ENCODE results near the gene WDR45B. TPM values are rescaled to one million over a fixed set of nuclear protein-coding genes. Genes with fewer than 3 reads are reported as not detected.

The WDR45B gene
- total RNA-seq, 2 experiments from 2014 or later, result 38.2 to 40.2 TPM

GRCh38 chr17:82600731-82601446 lies 47.4 kb downstream of the WDR45B start:
- Mint-ChIP-seq H3K4me1 (ENCODE audit: low read depth) (peaks cover 16% of the 10 kb centered on the region), H3K9me3 (ENCODE audit: insufficient read depth) (no peaks in the 10 kb centered on the region), H3K4me3 (no peak overlapping the region), H3K36me3 (ENCODE audit: low read depth) (peaks cover 62% of the 10 kb centered on the region), H3K27me3 (ENCODE audit: low read depth) (no peaks in the 10 kb centered on the region), H3K27ac (no peak overlapping the region)
- ATAC-seq (no peak), DNase-seq (no peak)
- CTCF ChIA-PET, result no interaction called here
- POLR2A ChIA-PET, result no interaction called here

GRCh38 chr17:82599674-82600661 lies 48.3 kb downstream of the WDR45B start:
- ChIA-PET POLR2A (no interaction called here), CTCF (no interaction called here)
- peaks cover 64% of the 10 kb centered on the region for H3K36me3 Mint-ChIP-seq (ENCODE audit: low read depth)
- peaks cover 16% of the 10 kb centered on the region for H3K4me1 Mint-ChIP-seq (ENCODE audit: low read depth)
- H3K27me3 Mint-ChIP-seq (ENCODE audit: low read depth), result no peaks in the 10 kb centered on the region
- H3K9me3 Mint-ChIP-seq (ENCODE audit: insufficient read depth), result no peaks in the 10 kb centered on the region
- no peak for ATAC-seq
- DNase-seq, result no peak
- no peak overlapping the region for H3K4me3 Mint-ChIP-seq
- no peak overlapping the region for H3K27ac Mint-ChIP-seq

GRCh38 chr17:82598256-82599119 lies 49.8 kb downstream of the WDR45B start:
- ATAC-seq, result no peak
- CTCF ChIA-PET, result no interaction called here
- H3K4me1 Mint-ChIP-seq (ENCODE audit: low read depth), result peaks cover 22% of the 10 kb centered on the region
- DNase-seq, result no peak
- POLR2A ChIA-PET, result no interaction called here
- H3K4me3 Mint-ChIP-seq, result no peak overlapping the region
- no peaks in the 10 kb centered on the region for H3K9me3 Mint-ChIP-seq (ENCODE audit: insufficient read depth)
- no peaks in the 10 kb centered on the region for H3K27me3 Mint-ChIP-seq (ENCODE audit: low read depth)
- no peak overlapping the region for H3K27ac Mint-ChIP-seq
- peaks cover 62% of the 10 kb centered on the region for H3K36me3 Mint-ChIP-seq (ENCODE audit: low read depth)

GRCh38 chr17:82596837-82597672 lies 51.2 kb downstream of the WDR45B start:
- DNase-seq (no peak), ATAC-seq (no peak)
- peaks cover 31% of the 10 kb centered on the region for H3K4me1 Mint-ChIP-seq (ENCODE audit: low read depth)
- ChIA-PET POLR2A (no interaction called here), CTCF (no interaction called here)
- H3K27ac Mint-ChIP-seq, result no peak overlapping the region
- peaks cover 54% of the 10 kb centered on the region for H3K36me3 Mint-ChIP-seq (ENCODE audit: low read depth)
- no peak overlapping the region for H3K4me3 Mint-ChIP-seq
- no peaks in the 10 kb centered on the region for H3K9me3 Mint-ChIP-seq (ENCODE audit: insufficient read depth)
- H3K27me3 Mint-ChIP-seq (ENCODE audit: low read depth), result no peaks in the 10 kb centered on the region

- peaks cover 36% of the 10 kb centered on the region for H3K4me1 Mint-ChIP-seq (ENCODE audit: low read depth)
- no peaks in the 10 kb centered on the region for H3K9me3 Mint-ChIP-seq (ENCODE audit: insufficient read depth)
- no peak overlapping the region for H3K4me3 Mint-ChIP-seq
- H3K27ac Mint-ChIP-seq, result no peak overlapping the region
- no peaks in the 10 kb centered on the region for H3K27me3 Mint-ChIP-seq (ENCODE audit: low read depth)
- POLR2A ChIA-PET, result no interaction called here
- ATAC-seq, result no peak
- peaks cover 46% of the 10 kb centered on the region for H3K36me3 Mint-ChIP-seq (ENCODE audit: low read depth)
- DNase-seq, result no peak
- CTCF ChIA-PET, result no interaction called here
These were observed 51.9 kb downstream of the WDR45B start for GRCh38 chr17:82596296-82596695.

GRCh38 chr17:82595893-82596292 lies 52.4 kb downstream of the WDR45B start:
- no peaks in the 10 kb centered on the region for H3K9me3 Mint-ChIP-seq (ENCODE audit: insufficient read depth)
- ATAC-seq (no peak), DNase-seq (no peak)
- peaks cover 42% of the 10 kb centered on the region for H3K36me3 Mint-ChIP-seq (ENCODE audit: low read depth)
- CTCF ChIA-PET, result no interaction called here
- POLR2A ChIA-PET, result no interaction called here
- H3K27ac Mint-ChIP-seq, result no peak overlapping the region
- peaks cover 38% of the 10 kb centered on the region for H3K4me1 Mint-ChIP-seq (ENCODE audit: low read depth)
- H3K27me3 Mint-ChIP-seq (ENCODE audit: low read depth), result no peaks in the 10 kb centered on the region
- no peak overlapping the region for H3K4me3 Mint-ChIP-seq

GRCh38 chr17:82594571-82594970 lies 53.7 kb downstream of the WDR45B start:
- DNase-seq (no peak), ATAC-seq (no peak)
- H3K27me3 Mint-ChIP-seq (ENCODE audit: low read depth), result no peaks in the 10 kb centered on the region
- H3K36me3 Mint-ChIP-seq (ENCODE audit: low read depth), result peaks cover 32% of the 10 kb centered on the region
- peaks cover 38% of the 10 kb centered on the region for H3K4me1 Mint-ChIP-seq (ENCODE audit: low read depth)
- peak overlapping the region; percentile 57 for H3K27ac Mint-ChIP-seq
- ChIA-PET CTCF (no interaction called here), POLR2A (no interaction called here)
- no peaks in the 10 kb centered on the region for H3K9me3 Mint-ChIP-seq (ENCODE audit: insufficient read depth)
- H3K4me3 Mint-ChIP-seq, result peak overlapping the region; percentile 68

- H3K27me3 Mint-ChIP-seq (ENCODE audit: low read depth), result no peaks in the 10 kb centered on the region
- H3K4me1 Mint-ChIP-seq (ENCODE audit: low read depth), result peaks cover 38% of the 10 kb centered on the region
- peaks cover 30% of the 10 kb centered on the region for H3K36me3 Mint-ChIP-seq (ENCODE audit: low read depth)
- CTCF ChIA-PET, result no interaction called here
- H3K4me3 Mint-ChIP-seq, result peak overlapping the region; percentile 68
- H3K9me3 Mint-ChIP-seq (ENCODE audit: insufficient read depth), result no peaks in the 10 kb centered on the region
- no peak for DNase-seq
- no peak for ATAC-seq
- peak overlapping the region; percentile 92 for H3K27ac Mint-ChIP-seq
- POLR2A ChIA-PET, result no interaction called here
These were observed 54.6 kb downstream of the WDR45B start for GRCh38 chr17:82593590-82594087.

GRCh38 chr17:82592767-82593589 lies 55.3 kb downstream of the WDR45B start:
- Mint-ChIP-seq H3K4me3 (peak overlapping the region; percentile 68), H3K36me3 (ENCODE audit: low read depth) (peaks cover 32% of the 10 kb centered on the region), H3K4me1 (ENCODE audit: low read depth) (peaks cover 38% of the 10 kb centered on the region), H3K27me3 (ENCODE audit: low read depth) (no peaks in the 10 kb centered on the region), H3K9me3 (ENCODE audit: insufficient read depth) (no peaks in the 10 kb centered on the region), H3K27ac (peak overlapping the region; percentile 92)
- peak; percentile 40 for ATAC-seq
- ChIA-PET POLR2A (no interaction called here), CTCF (no interaction called here)
- peak; percentile 72 for DNase-seq

GRCh38 chr17:82592289-82592766 lies 55.9 kb downstream of the WDR45B start:
- Mint-ChIP-seq H3K9me3 (ENCODE audit: insufficient read depth) (no peaks in the 10 kb centered on the region), H3K36me3 (ENCODE audit: low read depth) (peaks cover 32% of the 10 kb centered on the region), H3K4me1 (ENCODE audit: low read depth) (peaks cover 38% of the 10 kb centered on the region), H3K4me3 (peak overlapping the region; percentile 68), H3K27ac (peak overlapping the region; percentile 92), H3K27me3 (ENCODE audit: low read depth) (no peaks in the 10 kb centered on the region)
- ATAC-seq (peak; percentile 25), DNase-seq (no peak)
- ChIA-PET CTCF (interaction anchor here (1.2 kb wide), 1 partner anchor 78 kb away, joined by 3 read pairs; no protein-coding TSS in a partner anchor), POLR2A (interaction anchor here (0.9 to 1.0 kb wide), 2 partner anchors 9 to 300 kb away, joined by 4 to 6 read pairs; no protein-coding TSS in a partner anchor)

All from activated CD8-positive, alpha-beta T cell treated with anti-CD3 and anti-CD28 coated beads, Interleukin-2, amount 10 ng/mL, durations not matched to agents 7 days and 5 days (primary cell).